Calu3 (cell line): ENCODE measurements around the gene TRIM40. TPM values are rescaled to one million over a fixed set of nuclear protein-coding genes. Genes with fewer than 3 reads are reported as not detected.

Experiments used
- BruUV-seq: library from RNA; stranded (reverse); fragments of 400-500 nt; replicated peaks from 2 replicates; lab custom pipeline; 2021; lab: Mats Ljungman, UMichigan
- CTCF ChIA-PET: fragments of 300-600 bp; sonication (Branson Sonifier 250); formaldehyde crosslinking; loops from one replicate; lab custom pipeline; 2022; ENCODE audit warnings: antibody characterized with exemption; lab: Charles Lee
- DNase-seq: peaks from one replicate; pipeline ENCODE4 v3.0.0; 2022
- H3K27ac Mint-ChIP-seq: one replicate; pipeline ENCODE4 v1.8.0; 2022; ENCODE audit warnings: mixed read lengths; ENCODE audit not compliant: unreplicated experiment
- H3K27me3 Mint-ChIP-seq: one replicate; pipeline ENCODE4 v1.8.0; 2022; ENCODE audit warnings: mixed read lengths; ENCODE audit not compliant: unreplicated experiment
- H3K36me3 Mint-ChIP-seq: one replicate; pipeline ENCODE4 v1.8.0; 2022; ENCODE audit warnings: mild to moderate bottlenecking, moderate library complexity, mixed read lengths; ENCODE audit not compliant: insufficient read depth, unreplicated experiment
- H3K4me1 Mint-ChIP-seq: one replicate; pipeline ENCODE4 v1.8.0; 2022; ENCODE audit warnings: mild to moderate bottlenecking, low read depth, mixed read lengths; ENCODE audit not compliant: unreplicated experiment
- H3K4me3 Mint-ChIP-seq: one replicate; pipeline ENCODE4 v1.8.0; 2022; ENCODE audit warnings: mild to moderate bottlenecking, low read depth, moderate library complexity, mixed read lengths; ENCODE audit not compliant: unreplicated experiment
- H3K9me3 Mint-ChIP-seq: one replicate; pipeline ENCODE4 v1.8.0; 2022; ENCODE audit warnings: low read depth, mixed read lengths; ENCODE audit not compliant: unreplicated experiment
- CTCF ChIP-seq: fragments of 200-600 bp; IDR thresholded peaks from one replicate; pipeline ENCODE4 v1.8.0; 2022; ENCODE audit warnings: antibody characterized with exemption; ENCODE audit not compliant: unreplicated experiment
- intact Hi-C: fragments of 100-400 bp; cut with micrococcal nuclease; formaldehyde crosslinking; loops from one replicate; pipeline ENCODE4 v1.10.0; 2022; ENCODE audit not compliant: unreplicated experiment
- total RNA-seq: library from RNA; stranded (reverse); gene quantifications from 2 replicates; pipeline ENCODE4 v1.2.3, GENCODE V29; 2022

The TRIM40 gene
- total RNA-seq, 1 experiment from 2014 or later, result not detected

- no peaks in the 10 kb centered on the region for H3K9me3 Mint-ChIP-seq
- H3K36me3 Mint-ChIP-seq, result peaks cover 48% of the 10 kb centered on the region
- no peak for DNase-seq
- no peak overlapping the region for H3K27ac Mint-ChIP-seq
- BruUV-seq, result no TSS peak
- H3K4me1 Mint-ChIP-seq, result no peaks in the 10 kb centered on the region
- intact Hi-C loops, result no loop called here
- H3K4me3 Mint-ChIP-seq, result no peak overlapping the region
- no peak for TF ChIP-seq CTCF
- no peaks in the 10 kb centered on the region for H3K27me3 Mint-ChIP-seq
- CTCF ChIA-PET, result no interaction called here
These were observed 52.6 kb downstream of the TRIM40 start for GRCh38 chr6:30188541-30188940.

- no peak for DNase-seq
- no peaks in the 10 kb centered on the region for H3K4me1 Mint-ChIP-seq
- H3K4me3 Mint-ChIP-seq, result no peak overlapping the region
- H3K36me3 Mint-ChIP-seq, result peaks cover 32% of the 10 kb centered on the region
- no peaks in the 10 kb centered on the region for H3K9me3 Mint-ChIP-seq
- no TSS peak for BruUV-seq
- no peak overlapping the region for H3K27ac Mint-ChIP-seq
- CTCF ChIA-PET, result no interaction called here
- intact Hi-C loops, result no loop called here
- H3K27me3 Mint-ChIP-seq, result no peaks in the 10 kb centered on the region
- TF ChIP-seq CTCF, result no peak
These were observed 56.1 kb downstream of the TRIM40 start for GRCh38 chr6:30192076-30192475.

- DNase-seq, result no peak
- intact Hi-C loops, result no loop called here
- Mint-ChIP-seq H3K4me1 (no peaks in the 10 kb centered on the region), H3K4me3 (no peak overlapping the region), H3K27ac (no peak overlapping the region), H3K9me3 (no peaks in the 10 kb centered on the region), H3K36me3 (peaks cover 39% of the 10 kb centered on the region), H3K27me3 (no peaks in the 10 kb centered on the region)
- BruUV-seq, result no TSS peak
- CTCF ChIA-PET, result interaction anchor here (1.4 kb wide), 1 partner anchor 12 kb away, joined by 3 read pairs; no protein-coding TSS in a partner anchor
- TF ChIP-seq CTCF, result no peak
These were observed 59.1 kb downstream of the TRIM40 start for GRCh38 chr6:30194797-30195690.

GRCh38 chr6:30195951-30196350 is 60.0 kb downstream of the TRIM40 start:
- H3K9me3 Mint-ChIP-seq, result no peaks in the 10 kb centered on the region
- H3K4me1 Mint-ChIP-seq, result peaks cover 6% of the 10 kb centered on the region
- H3K36me3 Mint-ChIP-seq, result peaks cover 46% of the 10 kb centered on the region
- no peaks in the 10 kb centered on the region for H3K27me3 Mint-ChIP-seq
- CTCF ChIA-PET, result interaction anchor here (1.4 kb wide), 1 partner anchor 11 kb away, joined by 3 read pairs; no protein-coding TSS in a partner anchor
- no TSS peak for BruUV-seq
- DNase-seq, result no peak
- intact Hi-C loops, result no loop called here
- no peak overlapping the region for H3K4me3 Mint-ChIP-seq
- no peak for TF ChIP-seq CTCF
- no peak overlapping the region for H3K27ac Mint-ChIP-seq
